Measurements from ENCODE around the gene INTS11.

INTS11 gene

DNA sequence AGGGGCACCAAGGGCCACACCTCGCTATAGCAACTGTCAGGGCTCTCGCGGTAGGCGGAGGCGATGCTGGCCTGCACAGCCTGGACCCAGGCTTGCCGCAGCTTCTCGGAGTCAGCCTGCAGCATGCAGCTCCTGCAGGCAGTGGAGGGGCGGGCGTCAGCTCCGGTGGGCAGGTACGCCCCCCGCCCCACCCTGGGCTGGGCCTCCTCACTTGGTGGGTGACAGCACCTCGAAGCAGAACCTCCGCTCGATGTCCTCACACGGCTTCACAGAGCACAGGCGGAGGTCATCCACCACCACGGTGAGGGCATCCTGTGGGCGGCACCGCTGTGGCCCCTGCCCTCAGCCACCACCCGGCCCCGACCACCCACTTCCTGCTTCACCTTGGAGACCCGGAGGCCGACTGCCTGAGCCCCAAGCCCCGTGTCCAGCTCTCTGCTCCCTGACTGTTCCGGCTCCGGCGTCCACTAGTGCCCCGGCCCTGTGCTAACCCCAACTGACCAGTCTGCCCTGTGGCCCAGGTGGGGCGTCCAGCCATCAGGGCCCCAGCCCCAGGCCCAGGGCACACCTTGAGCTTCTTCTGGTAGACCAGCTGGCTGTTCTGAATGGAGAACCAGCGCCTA is 26.5 kb downstream of the INTS11 start:
- no peak for DNase-seq

DNA sequence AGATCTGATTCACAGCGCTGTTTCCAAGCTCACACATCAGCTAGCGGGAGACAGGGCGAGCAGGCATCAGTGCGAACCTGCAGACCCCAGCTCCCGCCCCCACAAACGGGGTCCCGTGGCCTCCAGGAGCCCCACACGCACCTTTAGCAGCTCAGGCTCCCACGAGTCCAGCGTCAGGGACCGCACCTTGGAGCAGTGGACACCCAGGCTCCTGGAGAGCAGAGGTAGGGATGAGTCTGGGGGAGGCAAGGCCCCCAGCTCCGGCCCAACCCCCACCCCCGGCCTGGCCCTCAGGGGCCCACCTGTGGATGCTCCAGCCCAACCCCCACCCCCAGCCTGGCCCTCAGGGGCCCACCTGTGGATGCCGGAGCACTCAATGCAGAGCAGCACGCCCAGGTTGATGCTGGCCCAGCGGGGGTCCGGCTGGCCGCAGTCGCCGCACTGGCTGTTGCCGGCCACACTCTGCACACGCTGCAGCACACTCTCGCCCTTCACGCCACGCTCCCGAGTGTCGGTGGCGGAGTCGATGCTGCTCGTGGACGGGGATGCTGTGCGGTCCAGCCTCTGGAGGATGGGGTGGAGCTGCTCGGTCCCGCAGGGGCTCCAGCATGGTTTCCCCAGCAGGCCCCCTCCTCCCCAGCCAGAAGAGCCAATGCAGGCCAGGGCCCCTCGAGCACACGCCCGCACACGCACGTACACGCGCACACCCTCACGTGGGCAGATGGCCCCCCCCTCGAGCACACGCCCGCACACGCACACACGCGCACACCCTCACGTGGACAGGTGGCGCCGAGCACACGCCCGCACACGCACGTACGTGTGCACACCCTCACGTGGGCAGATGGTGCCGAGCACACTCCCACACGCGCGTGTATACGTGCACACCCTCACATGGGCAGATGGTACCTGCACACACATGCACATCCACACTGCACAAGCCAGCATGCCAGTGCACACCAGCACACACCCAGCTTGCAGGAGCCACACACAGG is 28.1 kb downstream of the INTS11 start:
- DNase-seq: no peak

DNA sequence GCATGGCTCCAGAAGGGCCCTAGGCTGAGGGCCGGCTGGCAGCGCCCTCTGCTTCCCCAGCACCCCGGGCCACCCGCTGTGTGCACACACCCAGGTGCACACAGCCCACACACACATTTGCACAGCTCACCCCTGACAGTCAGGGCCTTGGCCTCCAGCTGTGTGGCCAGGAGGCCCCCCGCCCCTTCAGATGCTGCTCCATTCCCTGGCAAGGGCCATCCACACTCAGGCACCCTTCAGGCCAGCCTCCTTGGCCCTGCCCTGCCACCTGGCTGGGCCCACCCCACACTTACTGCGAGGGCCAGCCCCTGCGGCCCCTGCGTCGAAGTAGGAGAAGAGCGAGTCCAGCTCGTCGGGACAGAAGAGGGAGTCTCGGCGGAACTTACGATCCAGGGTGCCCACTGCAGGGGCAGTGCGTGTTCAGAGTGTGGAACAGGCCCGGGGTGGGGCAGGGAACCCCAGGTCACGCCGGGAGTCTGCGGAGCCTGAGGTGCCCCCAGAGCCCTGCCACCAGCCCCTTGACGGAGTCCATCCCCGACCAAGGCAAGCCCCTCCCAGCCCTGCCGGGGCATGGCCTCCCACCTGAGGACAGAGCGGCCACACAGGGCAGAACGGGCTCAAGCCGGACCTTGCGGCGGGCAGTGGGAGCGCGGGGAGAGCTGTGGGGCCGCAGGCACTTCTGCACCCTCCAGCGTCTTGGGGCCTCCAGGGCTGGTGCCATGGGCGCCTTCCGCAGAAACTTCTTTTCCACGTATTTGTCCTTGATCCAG is 29.1 kb downstream of the INTS11 start:
- no peak for DNase-seq

DNA sequence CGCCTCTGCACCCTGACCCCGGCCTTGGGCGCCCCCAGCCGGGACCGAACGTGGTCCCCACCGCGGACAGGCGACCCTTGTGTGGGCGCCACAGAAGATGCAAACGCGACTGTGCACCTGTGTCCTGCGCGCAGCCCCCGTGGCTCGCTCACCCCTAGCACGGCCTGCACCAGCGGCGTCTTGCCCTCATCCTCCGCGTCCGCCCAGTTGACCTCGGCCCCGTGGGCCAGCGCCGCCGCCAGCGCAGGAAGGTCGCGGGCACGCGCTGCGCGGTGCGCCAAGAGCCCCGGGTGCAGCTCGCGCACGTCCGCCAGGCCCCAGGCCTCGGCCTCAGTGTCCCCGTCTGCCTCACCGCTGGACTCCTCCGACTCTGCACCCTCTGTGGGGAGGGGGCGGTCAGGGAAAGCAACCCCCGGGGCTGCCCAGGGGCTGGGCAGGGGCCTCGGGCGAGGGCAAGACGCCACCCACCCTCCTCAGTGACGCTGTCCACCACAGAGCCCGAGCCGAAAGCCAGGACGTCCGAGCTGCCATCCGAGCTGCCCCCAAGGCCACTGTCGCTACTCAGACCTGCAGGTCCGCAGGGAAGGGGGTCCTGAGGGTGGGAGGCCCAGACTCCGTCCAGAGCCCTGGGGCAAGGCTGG is 30.1 kb downstream of the INTS11 start:
- no peak for DNase-seq

DNA sequence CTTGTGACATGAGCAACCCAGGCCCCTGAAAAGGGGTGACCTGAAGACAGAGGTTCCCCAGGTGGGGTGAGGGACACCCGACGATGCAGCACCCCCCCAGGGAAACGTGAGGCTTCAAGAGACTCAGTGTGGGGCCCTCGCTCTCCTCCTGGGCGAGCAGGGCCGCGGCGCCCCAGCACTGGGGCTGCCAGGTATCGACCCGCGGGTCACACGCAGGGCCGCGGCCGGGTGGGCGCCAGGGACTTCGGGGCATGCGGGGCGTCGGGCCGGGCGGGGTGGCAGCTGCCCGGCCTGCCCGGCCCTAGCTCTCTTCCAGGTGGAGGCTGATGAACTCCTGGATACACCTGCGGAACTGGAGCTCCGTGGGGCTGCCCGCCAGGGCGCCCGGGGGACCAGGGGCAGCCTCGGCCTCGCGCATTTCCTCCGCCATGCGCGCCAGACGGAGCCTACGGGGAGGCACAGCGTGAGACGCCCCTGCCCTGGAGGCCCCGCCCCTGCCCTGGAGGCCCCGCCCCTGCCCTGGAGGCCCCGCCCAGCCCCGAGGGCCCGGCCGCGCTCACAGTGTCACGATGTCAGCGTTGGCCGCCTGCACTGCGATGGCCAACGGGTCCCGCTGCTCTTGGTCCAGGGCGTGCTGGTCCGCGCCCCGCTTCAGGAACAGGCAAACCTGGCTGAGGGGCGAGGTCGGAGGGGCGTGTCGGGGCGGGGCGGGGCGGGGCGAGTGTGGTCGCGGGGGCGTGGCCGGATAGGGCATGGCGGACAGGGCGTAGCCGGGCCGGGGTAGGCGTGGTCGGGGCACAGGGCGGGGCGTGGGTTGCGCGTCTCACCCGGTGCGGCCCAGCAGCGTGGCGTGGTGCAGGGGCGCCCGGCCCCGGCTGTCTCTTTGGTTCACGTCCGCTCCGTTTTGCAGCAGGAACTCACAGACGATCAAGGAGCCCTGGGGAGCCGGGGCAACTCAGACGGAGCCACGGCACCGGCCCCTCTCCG is 30.9 kb downstream of the INTS11 start:
- no peak for DNase-seq

DNA sequence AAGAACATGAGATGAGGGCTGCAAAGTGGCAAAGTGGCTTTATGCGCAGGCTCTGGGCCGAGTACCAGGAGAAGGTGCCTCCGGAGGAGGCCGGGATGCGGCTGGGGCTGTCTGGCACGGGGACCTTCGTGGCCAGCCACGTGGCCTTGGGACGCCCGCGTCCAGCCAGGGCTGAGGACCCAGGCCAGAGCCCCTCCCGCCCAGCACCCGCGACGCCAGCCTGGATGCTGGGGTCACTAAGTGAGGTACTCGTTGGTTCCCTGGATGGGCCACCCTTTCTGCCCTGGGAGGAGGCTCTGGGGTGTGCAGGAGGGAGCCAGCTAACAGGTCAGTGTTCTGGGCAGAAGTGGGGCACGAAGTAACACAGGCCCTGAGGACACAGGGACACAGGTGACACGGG is 31.6 kb downstream of the INTS11 start:
- DNase-seq: no peak

DNA sequence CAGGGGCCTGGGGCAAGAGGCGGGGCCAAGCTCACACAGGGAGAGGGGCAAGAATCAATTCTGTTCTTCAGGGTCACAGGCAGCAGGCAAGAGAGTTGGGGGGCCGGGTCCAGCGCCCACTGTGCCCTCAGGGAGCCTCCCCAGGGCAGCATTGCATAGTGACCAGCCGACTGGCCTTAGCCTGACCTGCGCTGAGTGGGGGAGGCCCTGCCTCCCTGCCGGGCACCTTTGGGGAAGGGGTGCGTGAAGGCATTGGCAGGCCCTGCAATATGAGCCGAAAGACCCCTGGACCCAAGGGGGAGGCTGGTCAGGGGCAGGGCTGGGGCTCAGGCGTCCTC is 32.0 kb downstream of the INTS11 start:
- no peak for DNase-seq

DNA sequence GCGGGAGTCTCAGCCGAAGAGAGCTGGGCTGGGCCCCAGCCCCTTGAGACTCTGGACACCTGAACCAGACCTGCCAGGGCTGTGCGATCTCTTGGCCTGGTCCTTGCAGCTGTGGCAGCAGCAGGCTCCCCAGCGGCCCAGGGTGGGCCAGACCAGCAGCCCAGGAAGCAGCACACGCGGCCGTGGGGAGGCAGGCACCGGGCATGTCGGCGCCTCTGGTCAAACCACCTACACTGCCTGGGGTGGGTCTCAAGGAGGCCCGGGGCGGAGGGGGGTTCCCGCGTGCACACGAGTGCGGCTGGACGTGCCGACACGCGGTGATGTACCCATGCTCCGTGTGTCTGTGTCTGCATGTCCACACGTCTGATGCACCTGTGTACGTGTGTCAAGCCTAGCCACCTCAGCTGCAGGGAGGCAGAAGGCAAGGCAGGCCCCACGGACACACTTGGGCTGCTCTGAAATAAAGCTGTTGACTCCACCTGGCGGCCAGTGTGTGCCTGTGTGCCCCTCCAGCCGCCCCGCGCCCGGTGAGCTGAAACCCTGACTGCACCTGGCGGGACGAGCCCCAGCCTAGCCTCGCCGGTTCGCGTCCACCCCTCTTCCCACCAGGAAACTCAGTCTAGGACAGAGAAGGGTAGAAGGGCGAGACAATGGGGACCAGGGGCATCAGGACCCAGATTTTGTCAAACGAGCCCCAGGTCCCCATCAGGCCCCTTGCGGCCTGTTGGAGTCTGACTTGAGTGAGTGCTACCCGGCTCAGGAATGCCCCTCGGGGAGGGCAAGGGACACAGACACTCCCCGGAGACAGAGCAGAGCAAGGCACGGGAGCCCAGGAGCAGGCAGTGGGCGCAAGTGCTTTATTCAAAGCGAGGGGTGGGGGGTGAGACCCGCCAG is 32.7 kb downstream of the INTS11 start:
- peak; percentile 70 for DNase-seq

DNA sequence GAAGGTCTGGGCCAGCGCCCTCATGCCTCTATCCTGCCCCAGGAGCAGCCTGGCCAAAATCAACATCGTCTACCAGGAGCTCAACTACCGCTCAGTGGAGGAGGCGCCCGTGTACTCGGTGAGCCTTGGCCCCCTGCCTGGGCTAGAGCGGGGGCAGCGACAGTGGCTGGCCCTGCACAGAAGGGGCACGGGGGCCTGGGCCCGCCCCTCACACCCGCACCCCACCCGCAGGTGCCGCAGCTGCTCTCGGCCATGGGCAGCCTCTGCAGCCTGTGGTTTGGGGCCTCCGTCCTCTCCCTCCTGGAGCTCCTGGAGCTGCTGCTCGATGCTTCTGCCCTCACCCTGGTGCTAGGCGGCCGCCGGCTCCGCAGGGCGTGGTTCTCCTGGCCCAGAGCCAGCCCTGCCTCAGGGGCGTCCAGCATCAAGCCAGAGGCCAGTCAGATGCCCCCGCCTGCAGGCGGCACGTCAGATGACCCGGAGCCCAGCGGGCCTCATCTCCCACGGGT is 33.4 kb downstream of the INTS11 start:
- DNase-seq: no peak

DNA sequence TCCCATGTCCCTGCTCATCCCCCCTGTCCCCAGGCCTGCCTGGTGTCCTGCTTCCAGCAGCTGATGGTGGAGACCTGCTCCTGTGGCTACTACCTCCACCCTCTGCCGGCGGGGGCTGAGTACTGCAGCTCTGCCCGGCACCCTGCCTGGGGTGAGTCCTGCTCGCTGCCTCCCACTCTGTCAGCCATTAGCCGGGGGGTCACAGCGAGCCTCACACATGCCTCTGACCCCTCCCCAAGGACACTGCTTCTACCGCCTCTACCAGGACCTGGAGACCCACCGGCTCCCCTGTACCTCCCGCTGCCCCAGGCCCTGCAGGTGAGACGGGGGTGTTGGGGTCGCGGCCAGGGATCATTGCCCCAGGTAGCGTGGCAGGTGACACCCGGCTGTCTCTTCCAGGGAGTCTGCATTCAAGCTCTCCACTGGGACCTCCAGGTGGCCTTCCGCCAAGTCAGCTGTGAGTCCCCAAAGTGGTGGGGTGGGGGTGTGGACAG is 34.2 kb downstream of the INTS11 start:
- no peak for DNase-seq

DNA sequence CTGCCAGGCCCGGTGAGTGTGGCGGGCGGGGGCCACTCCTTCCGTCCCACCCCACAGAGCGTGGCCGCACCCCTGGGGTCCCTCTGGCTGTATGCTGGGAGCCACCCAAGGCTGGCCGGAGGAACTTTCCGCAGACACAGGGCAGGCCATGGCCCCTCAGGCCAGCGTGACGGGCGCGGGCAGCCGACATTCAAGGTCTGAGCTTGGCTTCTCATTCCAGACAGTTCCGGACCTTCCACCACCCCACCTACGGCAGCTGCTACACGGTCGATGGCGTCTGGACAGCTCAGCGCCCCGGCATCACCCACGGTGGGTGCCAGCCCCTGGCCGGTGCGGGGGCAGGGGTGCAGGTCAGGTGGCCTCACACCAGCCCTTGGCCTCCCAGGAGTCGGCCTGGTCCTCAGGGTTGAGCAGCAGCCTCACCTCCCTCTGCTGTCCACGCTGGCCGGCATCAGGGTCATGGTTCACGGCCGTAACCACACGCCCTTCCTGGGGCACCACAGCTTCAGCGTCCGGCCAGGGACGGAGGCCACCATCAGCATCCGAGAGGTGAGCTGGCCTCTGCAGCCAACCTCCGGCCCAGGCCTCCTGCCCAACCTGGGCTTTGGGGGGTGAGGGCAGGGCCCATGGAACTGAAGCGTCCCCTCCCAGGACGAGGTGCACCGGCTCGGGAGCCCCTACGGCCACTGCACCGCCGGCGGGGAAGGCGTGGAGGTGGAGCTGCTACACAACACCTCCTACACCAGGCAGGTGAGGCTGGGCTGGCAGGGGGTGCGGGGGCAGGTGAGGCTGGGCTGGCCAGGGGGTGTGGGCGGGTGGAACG is 37.0 kb downstream of the INTS11 start:
- DNase-seq: peak; percentile 18

DNA sequence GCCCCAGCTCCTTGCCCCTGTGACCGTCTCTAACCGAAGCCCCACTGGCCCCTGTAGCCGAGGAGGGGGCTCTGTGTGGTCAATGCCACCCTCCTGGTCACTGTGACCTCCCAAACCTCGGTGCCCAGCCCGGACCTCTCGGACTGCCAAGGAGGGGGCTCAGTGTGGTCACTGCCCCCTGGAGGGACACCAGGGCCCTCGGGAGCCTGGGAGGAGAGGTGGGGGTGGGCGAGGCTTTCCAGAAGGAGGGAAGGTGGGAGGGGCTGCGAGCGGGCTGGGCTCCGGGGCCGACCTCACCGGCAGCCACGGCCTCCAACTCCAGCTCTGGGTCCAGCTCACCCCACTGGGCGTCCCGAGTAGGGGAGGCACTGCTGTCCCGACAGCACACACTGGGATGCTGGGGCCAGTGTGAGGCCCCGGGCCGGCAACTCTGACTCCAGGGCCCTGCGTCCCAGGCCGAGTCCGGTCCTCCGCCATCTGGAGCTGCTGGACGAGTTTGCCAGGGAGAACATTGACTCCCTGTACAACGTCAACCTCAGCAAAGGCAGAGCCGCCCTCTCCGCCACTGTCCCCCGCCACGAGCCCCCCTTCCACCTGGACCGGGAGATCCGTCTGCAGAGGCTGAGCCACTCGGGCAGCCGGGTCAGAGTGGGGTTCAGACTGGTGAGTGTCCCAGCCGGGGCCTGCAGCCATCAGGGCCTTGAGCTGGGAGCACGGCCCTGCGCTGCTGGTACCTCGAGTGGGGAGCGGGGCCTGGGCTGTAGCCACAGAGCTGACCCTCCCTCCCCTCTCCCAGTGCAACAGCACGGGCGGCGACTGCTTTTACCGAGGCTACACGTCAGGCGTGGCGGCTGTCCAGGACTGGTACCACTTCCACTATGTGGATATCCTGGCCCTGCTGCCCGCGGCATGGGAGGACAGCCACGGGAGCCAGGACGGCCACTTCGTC is 37.9 kb downstream of the INTS11 start:
- peak; percentile 24 for DNase-seq

DNA sequence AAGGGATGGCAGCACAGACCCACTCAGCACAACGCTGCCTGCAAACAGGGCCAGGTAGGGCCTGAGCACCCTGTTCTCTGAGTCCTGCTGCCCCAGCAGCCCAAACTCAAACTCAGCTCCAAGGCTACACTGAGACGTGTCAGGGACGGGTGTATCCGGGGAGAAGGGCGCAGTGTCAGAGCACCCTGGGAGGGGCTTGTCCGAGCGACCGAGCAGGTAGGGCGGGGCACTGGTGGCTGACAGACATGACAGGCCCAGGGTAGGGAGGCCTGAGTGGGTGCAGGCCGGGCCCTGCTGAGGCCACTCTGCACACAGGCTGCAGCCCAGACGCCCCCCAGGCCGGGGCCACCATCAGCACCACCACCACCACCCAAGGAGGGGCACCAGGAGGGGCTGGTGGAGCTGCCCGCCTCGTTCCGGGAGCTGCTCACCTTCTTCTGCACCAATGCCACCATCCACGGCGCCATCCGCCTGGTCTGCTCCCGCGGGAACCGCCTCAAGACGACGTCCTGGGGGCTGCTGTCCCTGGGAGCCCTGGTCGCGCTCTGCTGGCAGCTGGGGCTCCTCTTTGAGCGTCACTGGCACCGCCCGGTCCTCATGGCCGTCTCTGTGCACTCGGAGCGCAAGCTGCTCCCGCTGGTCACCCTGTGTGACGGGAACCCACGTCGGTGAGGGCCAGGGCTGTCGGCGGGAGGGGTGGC is 38.7 kb downstream of the INTS11 start:
- DNase-seq: peak; percentile 24

DNA sequence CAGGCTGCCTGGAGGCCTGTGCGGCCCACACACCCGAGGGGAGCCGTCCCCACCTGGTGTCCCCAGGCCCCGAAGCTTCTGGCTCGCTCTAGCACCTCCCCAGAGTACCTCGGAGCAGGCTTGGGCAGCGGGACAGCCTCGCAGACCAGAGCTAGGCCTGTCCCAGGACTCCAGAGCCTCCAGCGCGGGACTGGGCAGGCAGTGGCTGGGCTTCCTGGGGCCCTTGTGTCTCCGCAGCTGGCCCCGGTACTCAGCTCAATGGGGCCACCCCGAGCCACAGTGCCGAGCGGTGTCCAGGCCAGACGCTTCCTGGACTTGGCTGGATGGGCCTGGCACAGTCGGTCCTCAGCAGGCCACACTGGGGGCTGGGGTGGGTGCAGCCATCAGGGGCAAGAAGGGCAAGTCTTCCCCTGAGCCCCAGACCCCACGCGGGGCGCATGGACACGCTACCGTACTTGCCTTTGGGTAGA is 39.3 kb downstream of the INTS11 start:
- DNase-seq: peak; percentile 23

DNA sequence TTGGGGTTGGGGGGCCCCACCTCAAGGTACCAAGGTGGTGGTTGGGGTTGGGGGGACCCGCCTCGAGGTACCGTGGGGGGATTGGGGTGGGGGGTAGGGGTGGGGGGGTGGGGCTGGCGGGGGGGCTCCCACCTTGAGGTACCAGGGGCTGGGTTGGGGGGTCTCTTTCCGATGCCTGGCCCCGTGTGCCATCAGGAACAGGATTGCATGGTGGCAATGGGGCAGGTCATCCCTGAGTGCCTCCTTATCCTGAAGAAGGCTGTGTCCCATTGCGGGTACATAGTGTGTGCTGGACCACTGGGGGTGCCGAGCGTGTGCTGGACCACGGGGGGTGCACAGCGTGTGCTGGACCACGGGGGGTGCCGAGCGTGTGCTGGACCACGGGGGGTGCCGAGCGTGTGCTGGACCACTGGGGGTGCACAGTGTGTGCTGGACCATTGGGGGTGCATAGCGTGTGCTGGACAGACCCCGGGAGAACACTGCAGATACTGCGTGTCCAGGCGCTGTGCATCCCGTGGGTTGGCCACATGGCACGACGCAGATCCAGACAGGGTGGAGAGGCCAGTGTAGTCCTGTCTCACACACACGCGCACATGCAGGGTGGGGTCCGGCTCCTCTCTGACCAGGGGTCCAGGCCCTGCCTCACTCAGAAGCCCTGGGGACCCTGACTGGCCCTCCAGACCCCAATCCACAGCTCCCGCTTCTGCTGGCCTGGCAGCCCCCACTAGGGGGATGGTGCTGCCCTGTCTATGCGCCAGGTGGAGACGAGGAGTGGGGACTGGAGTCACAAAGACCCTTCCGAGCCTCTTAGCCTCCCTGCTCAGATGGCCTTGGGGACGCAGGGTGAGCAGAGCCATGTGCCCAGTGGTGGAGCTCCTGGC is 40.0 kb downstream of the INTS11 start:
- DNase-seq: peak; percentile 20

DNA sequence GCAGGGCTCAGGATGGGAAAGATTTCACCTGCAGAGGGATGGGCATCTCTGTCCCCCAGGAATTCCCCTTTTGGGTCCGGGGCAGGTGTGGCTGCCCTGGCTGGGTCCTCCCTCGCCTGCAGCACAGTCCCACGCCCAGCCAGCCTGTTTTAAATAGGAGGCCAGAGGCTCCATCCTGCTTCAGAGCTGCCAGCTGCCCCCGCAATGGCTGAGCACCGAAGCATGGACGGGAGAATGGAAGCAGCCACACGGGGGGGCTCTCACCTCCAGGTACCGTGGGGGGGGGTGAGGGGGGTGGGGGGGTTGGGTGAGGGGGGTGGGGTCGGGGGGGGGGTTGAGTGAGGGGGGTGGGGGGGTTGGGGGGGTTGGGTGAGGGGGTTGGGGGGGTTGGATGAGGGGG is 40.6 kb downstream of the INTS11 start:
- DNase-seq: peak; percentile 18

Data from right hindlimb (tissue), 1 donor.